Calu3 (cell line): ENCODE data around the gene PADI3. TPM values are rescaled to one million over a fixed set of nuclear protein-coding genes. Genes with fewer than 3 reads are reported as not detected.

Experiments used
- BruUV-seq: library from RNA; stranded (reverse); fragments of 400-500 nt; replicated peaks from 2 replicates; lab custom pipeline; 2021; lab: Mats Ljungman, UMichigan
- CTCF ChIA-PET: fragments of 300-600 bp; sonication (Branson Sonifier 250); formaldehyde crosslinking; loops from one replicate; lab custom pipeline; 2022; ENCODE audit warnings: antibody characterized with exemption; lab: Charles Lee
- DNase-seq: peaks from one replicate; pipeline ENCODE4 v3.0.0; 2022
- H3K27ac Mint-ChIP-seq: one replicate; pipeline ENCODE4 v1.8.0; 2022; ENCODE audit warnings: mixed read lengths; ENCODE audit not compliant: unreplicated experiment
- H3K27me3 Mint-ChIP-seq: one replicate; pipeline ENCODE4 v1.8.0; 2022; ENCODE audit warnings: mixed read lengths; ENCODE audit not compliant: unreplicated experiment
- H3K36me3 Mint-ChIP-seq: one replicate; pipeline ENCODE4 v1.8.0; 2022; ENCODE audit warnings: mild to moderate bottlenecking, moderate library complexity, mixed read lengths; ENCODE audit not compliant: insufficient read depth, unreplicated experiment
- H3K4me1 Mint-ChIP-seq: one replicate; pipeline ENCODE4 v1.8.0; 2022; ENCODE audit warnings: mild to moderate bottlenecking, low read depth, mixed read lengths; ENCODE audit not compliant: unreplicated experiment
- H3K4me3 Mint-ChIP-seq: one replicate; pipeline ENCODE4 v1.8.0; 2022; ENCODE audit warnings: mild to moderate bottlenecking, low read depth, moderate library complexity, mixed read lengths; ENCODE audit not compliant: unreplicated experiment
- H3K9me3 Mint-ChIP-seq: one replicate; pipeline ENCODE4 v1.8.0; 2022; ENCODE audit warnings: low read depth, mixed read lengths; ENCODE audit not compliant: unreplicated experiment
- intact Hi-C: fragments of 100-400 bp; cut with micrococcal nuclease; formaldehyde crosslinking; loops from one replicate; pipeline ENCODE4 v1.10.0; 2022; ENCODE audit not compliant: unreplicated experiment
- total RNA-seq: library from RNA; stranded (reverse); gene quantifications from 2 replicates; pipeline ENCODE4 v1.2.3, GENCODE V29; 2022
- TF ChIP-seq, protein P1 (sequence below): fragments of 200-600 bp; IDR thresholded peaks from one replicate; pipeline ENCODE4 v1.8.0; 2022; ENCODE audit warnings: antibody characterized with exemption; ENCODE audit not compliant: unreplicated experiment

PADI3 gene
- total RNA-seq, 1 experiment from 2014 or later: 0.21 TPM

DNA sequence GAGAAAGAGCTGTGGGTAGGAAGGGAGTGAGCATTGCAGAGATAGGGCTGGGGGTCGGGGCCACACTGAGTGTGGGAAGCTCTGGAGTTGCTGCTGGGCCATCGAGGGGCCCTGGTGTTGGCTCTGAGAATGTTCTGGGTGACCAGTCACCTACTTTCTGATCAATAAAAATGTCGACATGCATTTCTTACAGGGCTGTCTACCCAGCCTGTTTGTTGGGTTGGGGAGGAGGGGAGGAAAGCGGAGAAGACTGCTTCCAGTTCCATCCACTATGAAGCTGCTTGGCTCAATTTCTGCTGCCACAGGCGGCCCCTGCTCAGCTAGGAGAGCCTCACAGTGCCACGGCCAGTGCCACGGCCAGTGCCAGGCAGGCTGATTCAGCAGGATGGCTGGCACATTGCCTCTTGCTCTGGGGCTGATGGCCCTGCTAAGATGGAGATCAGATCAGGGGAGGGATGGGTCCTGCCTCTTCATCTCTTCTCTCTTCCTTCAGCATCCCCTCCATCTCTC, 3.0 kb upstream of the PADI3 start:
- H3K27ac Mint-ChIP-seq: peak overlapping the region; percentile 50
- H3K9me3 Mint-ChIP-seq: no peaks in the 10 kb centered on the region
- TF ChIP-seq, protein P1, sequence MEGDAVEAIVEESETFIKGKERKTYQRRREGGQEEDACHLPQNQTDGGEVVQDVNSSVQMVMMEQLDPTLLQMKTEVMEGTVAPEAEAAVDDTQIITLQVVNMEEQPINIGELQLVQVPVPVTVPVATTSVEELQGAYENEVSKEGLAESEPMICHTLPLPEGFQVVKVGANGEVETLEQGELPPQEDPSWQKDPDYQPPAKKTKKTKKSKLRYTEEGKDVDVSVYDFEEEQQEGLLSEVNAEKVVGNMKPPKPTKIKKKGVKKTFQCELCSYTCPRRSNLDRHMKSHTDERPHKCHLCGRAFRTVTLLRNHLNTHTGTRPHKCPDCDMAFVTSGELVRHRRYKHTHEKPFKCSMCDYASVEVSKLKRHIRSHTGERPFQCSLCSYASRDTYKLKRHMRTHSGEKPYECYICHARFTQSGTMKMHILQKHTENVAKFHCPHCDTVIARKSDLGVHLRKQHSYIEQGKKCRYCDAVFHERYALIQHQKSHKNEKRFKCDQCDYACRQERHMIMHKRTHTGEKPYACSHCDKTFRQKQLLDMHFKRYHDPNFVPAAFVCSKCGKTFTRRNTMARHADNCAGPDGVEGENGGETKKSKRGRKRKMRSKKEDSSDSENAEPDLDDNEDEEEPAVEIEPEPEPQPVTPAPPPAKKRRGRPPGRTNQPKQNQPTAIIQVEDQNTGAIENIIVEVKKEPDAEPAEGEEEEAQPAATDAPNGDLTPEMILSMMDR: no peak
- no peak overlapping the region for H3K4me3 Mint-ChIP-seq
- peaks cover 30% of the 10 kb centered on the region for H3K4me1 Mint-ChIP-seq
- peak; percentile 32 for DNase-seq
- H3K27me3 Mint-ChIP-seq: no peaks in the 10 kb centered on the region
- CTCF ChIA-PET: interaction anchor here (0.6 kb wide), 1 partner anchor 154 kb away, joined by 4 read pairs; no protein-coding TSS in a partner anchor
- H3K36me3 Mint-ChIP-seq: peaks cover 8% of the 10 kb centered on the region
- intact Hi-C loops: no loop called here
- BruUV-seq: no TSS peak

DNA sequence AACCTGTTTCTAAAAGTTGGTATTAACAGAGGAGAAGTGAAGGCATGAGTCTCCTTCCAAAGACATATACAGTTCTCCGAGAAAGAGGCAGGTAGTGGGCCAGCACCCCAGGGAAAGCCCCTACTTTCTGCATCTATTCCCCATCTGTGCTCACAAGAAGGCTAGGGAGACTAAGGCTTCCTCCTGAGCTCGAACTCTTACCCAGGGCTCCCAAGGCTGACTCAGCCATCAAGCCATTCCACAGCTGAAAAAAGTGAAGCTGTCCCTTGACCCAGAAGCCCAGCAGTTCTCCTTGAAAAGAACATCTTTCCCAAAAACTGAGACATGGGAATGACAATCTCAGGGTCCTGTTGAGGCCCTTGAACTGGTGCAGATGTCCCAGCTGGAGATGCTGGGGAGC, 1.9 kb upstream of the PADI3 start:
- CTCF ChIA-PET: no interaction called here
- Mint-ChIP-seq H3K27ac (no peak overlapping the region), H3K36me3 (peaks cover 12% of the 10 kb centered on the region), H3K4me1 (peaks cover 41% of the 10 kb centered on the region), H3K27me3 (no peaks in the 10 kb centered on the region), H3K4me3 (no peak overlapping the region), H3K9me3 (no peaks in the 10 kb centered on the region)
- intact Hi-C loops: no loop called here
- TF ChIP-seq, protein P1: no peak
- BruUV-seq: no TSS peak
- DNase-seq: no peak

DNA sequence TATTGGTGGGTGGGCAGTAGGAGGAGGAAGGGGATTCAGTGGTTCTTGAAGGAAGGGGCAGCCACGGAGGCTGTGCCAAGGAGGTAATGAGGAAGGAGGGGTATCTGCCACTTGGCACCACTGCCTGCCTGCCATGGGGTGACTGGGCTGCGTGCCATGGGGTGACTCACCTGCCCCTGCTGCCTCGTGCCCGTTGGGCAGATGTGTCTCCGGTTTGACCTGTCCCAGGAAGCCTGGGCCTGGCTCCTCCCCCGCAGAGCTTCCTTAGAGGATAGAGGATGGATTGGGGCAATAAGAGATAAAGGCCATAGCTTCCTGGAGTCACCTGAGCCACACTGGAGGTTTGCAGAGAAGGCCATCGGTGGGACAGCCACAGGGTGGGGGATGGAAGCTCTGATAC, 1.7 kb downstream of the PADI3 start:
- Mint-ChIP-seq H3K27me3 (no peaks in the 10 kb centered on the region), H3K4me1 (peaks cover 38% of the 10 kb centered on the region), H3K36me3 (peaks cover 12% of the 10 kb centered on the region), H3K4me3 (peak overlapping the region; percentile 36), H3K9me3 (no peaks in the 10 kb centered on the region), H3K27ac (peak overlapping the region; percentile 86)
- DNase-seq: peak; percentile 94
- no TSS peak for BruUV-seq
- TF ChIP-seq, protein P1: no peak
- intact Hi-C loops: no loop called here
- CTCF ChIA-PET: interaction anchor here (0.7 to 1.3 kb wide), 2 partner anchors 9 to 13 kb away, joined by 3 to 4 read pairs; no protein-coding TSS in a partner anchor

DNA sequence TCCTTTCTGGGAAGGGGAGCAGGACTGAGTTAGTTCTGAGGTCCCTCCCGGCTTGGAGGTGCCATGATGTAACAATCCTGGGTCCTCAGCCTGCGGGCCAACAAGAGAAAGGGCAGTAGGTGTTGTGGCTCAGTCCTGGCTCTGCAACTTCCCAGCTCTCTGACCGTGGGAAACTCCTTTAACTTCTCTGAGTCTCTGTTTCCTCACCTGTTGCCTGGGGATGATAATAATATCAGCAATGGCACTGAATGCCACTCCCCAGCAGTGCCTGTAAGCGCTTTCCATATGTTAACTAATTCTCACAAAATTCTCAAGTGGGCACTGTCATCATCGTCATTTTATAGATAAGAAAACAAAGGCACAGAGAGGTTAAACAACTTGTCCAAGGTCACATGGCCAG, 2.3 kb downstream of the PADI3 start:
- CTCF ChIA-PET: no interaction called here
- intact Hi-C loops: no loop called here
- no peak for DNase-seq
- H3K9me3 Mint-ChIP-seq: no peaks in the 10 kb centered on the region
- TF ChIP-seq, protein P1: no peak
- H3K4me1 Mint-ChIP-seq: peaks cover 31% of the 10 kb centered on the region
- no TSS peak for BruUV-seq
- peak overlapping the region; percentile 86 for H3K27ac Mint-ChIP-seq
- H3K36me3 Mint-ChIP-seq: peaks cover 12% of the 10 kb centered on the region
- H3K4me3 Mint-ChIP-seq: peak overlapping the region; percentile 36
- H3K27me3 Mint-ChIP-seq: no peaks in the 10 kb centered on the region
